ENCODE results near the gene ABCC1. TPM values are rescaled to one million over a fixed set of nuclear protein-coding genes. Genes with fewer than 3 reads are reported as not detected.

Gene ABCC1
- total RNA-seq, 2 donors from 2014 or later, result 33.4 to 87.7 TPM

- WGBS, result 61% methylated on average over 7 of the region's 8 CpGs
- Histone ChIP-seq H3K4me3 (no peak overlapping the region), H3K27me3 (replicated peaks; ENCODE audit: insufficient read depth) (no peaks in the 10 kb centered on the region), H3K27ac (no peak overlapping the region), H3K36me3 (no peaks in the 10 kb centered on the region), H3K4me1 (replicated peaks) (no peaks in the 10 kb centered on the region), H3K9me3 (no peaks in the 10 kb centered on the region)
- TF ChIP-seq, protein P1, sequence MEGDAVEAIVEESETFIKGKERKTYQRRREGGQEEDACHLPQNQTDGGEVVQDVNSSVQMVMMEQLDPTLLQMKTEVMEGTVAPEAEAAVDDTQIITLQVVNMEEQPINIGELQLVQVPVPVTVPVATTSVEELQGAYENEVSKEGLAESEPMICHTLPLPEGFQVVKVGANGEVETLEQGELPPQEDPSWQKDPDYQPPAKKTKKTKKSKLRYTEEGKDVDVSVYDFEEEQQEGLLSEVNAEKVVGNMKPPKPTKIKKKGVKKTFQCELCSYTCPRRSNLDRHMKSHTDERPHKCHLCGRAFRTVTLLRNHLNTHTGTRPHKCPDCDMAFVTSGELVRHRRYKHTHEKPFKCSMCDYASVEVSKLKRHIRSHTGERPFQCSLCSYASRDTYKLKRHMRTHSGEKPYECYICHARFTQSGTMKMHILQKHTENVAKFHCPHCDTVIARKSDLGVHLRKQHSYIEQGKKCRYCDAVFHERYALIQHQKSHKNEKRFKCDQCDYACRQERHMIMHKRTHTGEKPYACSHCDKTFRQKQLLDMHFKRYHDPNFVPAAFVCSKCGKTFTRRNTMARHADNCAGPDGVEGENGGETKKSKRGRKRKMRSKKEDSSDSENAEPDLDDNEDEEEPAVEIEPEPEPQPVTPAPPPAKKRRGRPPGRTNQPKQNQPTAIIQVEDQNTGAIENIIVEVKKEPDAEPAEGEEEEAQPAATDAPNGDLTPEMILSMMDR (IDR thresholded peaks at IDR 0.05), result no peak
- TF ChIP-seq POLR2AphosphoS5 (IDR thresholded peaks at IDR 0.05) (no peak), POLR2A (IDR thresholded peaks at IDR 0.05) (no peak)
- no peak for DNase-seq (ENCODE audit: low spot score)
- intact Hi-C loops (cut with DNase I), result no loop called here
Observed at GRCh38 chr16:16191493-16192167, 242.2 kb downstream of the ABCC1 start.

Other genes starting within 250 kb of the ABCC1 start
- 1,000 to 10,000 TPM in 1 of 2 donors, 100 to 1,000 TPM in 1; 968 to 2,091 TPM for gene MYH11, start 92.6 kb upstream of the ABCC1 start, total RNA-seq
- gene CEP20, start 61.0 kb upstream of the ABCC1 start, total RNA-seq, result 10 to 100 TPM; 30.7 to 33.4 TPM